ENCODE data around the gene ARRB1. TPM values are rescaled to one million over a fixed set of nuclear protein-coding genes. Genes with fewer than 3 reads are reported as not detected.

The ARRB1 gene
- total RNA-seq, 2 experiments from 2014 or later: 15.7 to 16.6 TPM

DNA sequence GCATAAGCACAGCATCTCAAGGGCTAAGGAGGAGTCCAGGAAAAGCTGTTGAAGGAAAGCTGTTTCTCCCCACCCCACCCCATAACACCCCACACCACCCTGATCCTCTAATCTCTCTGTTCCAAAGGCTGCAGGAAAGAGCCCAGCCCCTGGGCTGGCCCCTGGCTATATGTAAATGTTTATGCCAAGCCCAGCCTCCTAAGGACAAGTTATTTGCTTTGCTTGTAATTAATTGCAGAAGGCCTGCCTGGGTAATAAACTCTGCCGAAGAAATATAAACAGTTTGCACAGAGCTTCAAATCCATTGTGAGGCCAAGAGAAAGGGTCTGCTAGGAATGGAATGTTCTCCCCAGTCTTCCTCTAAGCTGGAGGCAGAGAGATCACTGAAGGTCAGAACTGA is 21.2 kb downstream of the ARRB1 start:
- Mint-ChIP-seq H3K36me3 (ENCODE audit: low read depth) (no peaks in the 10 kb centered on the region), H3K27ac (peak overlapping the region; percentile 74), H3K9me3 (no peaks in the 10 kb centered on the region), H3K4me3 (no peak overlapping the region), H3K27me3 (ENCODE audit: low read depth) (no peaks in the 10 kb centered on the region), H3K4me1 (ENCODE audit: low read depth) (peaks cover 76% of the 10 kb centered on the region)
- CTCF ChIA-PET: interaction anchor here (1.7 to 5.4 kb wide), 4 partner anchors 10 to 54 kb away, joined by 8 to 72 read pairs (median 18); no protein-coding TSS in a partner anchor
- intact Hi-C loops (cut with micrococcal nuclease): loop anchor here (10.0 kb wide), 2 partner anchors 385 to 935 kb away; partner anchors contain the start of genes PGM2L1, SPCS2 and XRRA1
- no peak for DNase-seq

DNA sequence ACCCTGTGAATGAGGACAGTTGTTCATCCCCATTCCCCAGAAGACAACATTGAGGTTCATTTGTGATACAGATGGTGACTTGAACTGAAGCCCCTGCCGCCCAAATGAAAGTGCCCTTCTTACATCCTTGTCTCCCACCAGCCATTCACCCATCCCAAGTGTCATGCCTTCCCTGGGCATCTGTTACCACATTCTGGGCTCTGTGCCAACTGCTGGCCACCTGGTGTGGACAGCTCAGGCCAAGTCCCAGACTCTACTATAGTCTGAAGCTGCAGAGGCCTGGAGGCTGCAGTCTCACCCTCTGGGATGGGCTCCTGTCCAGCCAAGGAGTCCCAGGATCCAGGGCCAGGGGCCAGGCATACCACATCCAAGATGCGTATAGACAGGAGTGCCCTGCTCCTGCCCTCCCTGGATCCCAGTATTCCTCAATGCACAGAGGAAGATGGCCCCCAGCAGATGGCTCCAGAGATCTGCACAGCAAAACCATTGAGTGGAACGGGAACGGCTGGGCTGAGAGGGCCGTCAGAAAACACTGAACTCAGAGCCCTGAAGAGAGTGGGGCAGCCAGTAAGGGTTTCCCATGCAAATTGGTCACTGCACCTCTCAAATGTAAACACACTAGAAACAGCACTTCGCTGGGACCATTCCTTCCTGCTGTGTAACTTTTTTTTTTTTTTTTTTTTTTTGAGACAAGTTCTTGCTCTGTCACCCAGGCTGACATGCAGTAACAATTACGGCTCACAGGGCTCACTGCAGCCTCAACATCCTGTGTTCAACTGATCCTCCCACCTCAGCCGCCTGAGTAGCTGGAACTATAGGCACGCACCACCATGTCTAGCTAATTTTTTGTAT is 22.8 kb downstream of the ARRB1 start:
- Mint-ChIP-seq H3K9me3 (no peaks in the 10 kb centered on the region), H3K27ac (peak overlapping the region; percentile 74), H3K4me3 (peak overlapping the region; percentile 25), H3K36me3 (ENCODE audit: low read depth) (no peaks in the 10 kb centered on the region), H3K4me1 (ENCODE audit: low read depth) (peaks cover 78% of the 10 kb centered on the region), H3K27me3 (ENCODE audit: low read depth) (no peaks in the 10 kb centered on the region)
- CTCF ChIA-PET: interaction anchor here (0.6 to 5.4 kb wide), 10 partner anchors 11 to 877 kb away, joined by 3 to 72 read pairs (median 6); partner anchors contain the start of gene ARRB1
- peak; percentile 85 for DNase-seq
- intact Hi-C loops (cut with micrococcal nuclease): loop anchor here (1.0 kb wide), 3 partner anchors 10 to 56 kb away; no protein-coding TSS in a partner anchor

- H3K27me3 Mint-ChIP-seq (ENCODE audit: low read depth): no peaks in the 10 kb centered on the region
- no peak for DNase-seq
- CTCF ChIA-PET: interaction anchor here (0.7 to 2.3 kb wide), 10 partner anchors 8 to 208 kb away, joined by 3 to 14 read pairs (median 5); no protein-coding TSS in a partner anchor
- peaks cover 1% of the 10 kb centered on the region for H3K36me3 Mint-ChIP-seq (ENCODE audit: low read depth)
- peaks cover 75% of the 10 kb centered on the region for H3K4me1 Mint-ChIP-seq (ENCODE audit: low read depth)
- H3K27ac Mint-ChIP-seq: peak overlapping the region; percentile 82
- intact Hi-C loops (cut with micrococcal nuclease): loop anchor here (1.0 kb wide), 2 partner anchors 46 to 206 kb away; no protein-coding TSS in a partner anchor
- no peaks in the 10 kb centered on the region for H3K9me3 Mint-ChIP-seq
- peak overlapping the region; percentile 38 for H3K4me3 Mint-ChIP-seq
These were observed 25.0 kb downstream of the ARRB1 start for GRCh38 chr11:75326439-75326810.

DNA sequence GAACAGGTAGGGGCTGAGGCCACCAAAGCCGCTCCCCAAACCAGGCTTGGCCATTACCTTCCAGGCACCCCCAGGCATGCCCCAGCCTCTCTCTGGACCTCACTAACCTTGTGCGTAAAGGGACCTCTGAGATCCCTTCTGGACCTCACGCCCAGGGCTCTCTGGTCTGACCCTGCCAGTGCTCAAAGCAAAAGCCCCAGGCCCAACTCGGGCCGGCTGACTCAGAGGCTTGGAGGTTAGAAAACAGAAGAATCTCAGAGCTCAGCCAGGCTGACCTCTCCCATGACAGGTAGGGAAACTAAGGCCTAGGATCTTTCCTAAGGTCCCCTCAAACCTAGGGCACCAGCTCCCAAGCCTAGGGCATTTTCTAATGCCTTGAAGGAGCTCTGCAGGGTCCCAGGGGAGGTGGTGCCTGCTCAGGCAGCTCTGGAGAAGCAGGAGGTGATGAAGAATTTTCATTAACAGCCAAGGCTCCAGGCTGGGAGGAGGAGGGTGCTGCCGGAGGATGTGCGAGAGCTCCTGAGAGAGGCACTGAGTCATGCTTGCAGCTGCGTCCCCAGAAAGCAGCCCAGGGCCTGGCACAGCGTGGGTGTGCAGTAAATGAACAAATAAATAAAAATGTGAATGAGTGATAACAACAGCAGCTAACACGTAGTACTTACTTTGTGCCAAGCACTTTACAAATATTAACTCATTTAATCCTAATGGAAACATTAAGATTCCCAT is 25.6 kb downstream of the ARRB1 start:
- CTCF ChIA-PET: interaction anchor here (0.7 to 2.3 kb wide), 10 partner anchors 9 to 208 kb away, joined by 3 to 14 read pairs (median 5); no protein-coding TSS in a partner anchor
- Mint-ChIP-seq H3K9me3 (no peaks in the 10 kb centered on the region), H3K27ac (peak overlapping the region; percentile 82), H3K27me3 (ENCODE audit: low read depth) (no peaks in the 10 kb centered on the region), H3K36me3 (ENCODE audit: low read depth) (peaks cover 1% of the 10 kb centered on the region), H3K4me3 (peak overlapping the region; percentile 29), H3K4me1 (ENCODE audit: low read depth) (peaks cover 73% of the 10 kb centered on the region)
- intact Hi-C loops (cut with micrococcal nuclease): loop anchor here (1.0 kb wide), 2 partner anchors 46 to 206 kb away; no protein-coding TSS in a partner anchor
- DNase-seq: peak; percentile 86

- peaks cover 66% of the 10 kb centered on the region for H3K4me1 Mint-ChIP-seq (ENCODE audit: low read depth)
- CTCF ChIA-PET: interaction anchor here (1.3 to 2.0 kb wide), 3 partner anchors 45 to 60 kb away, joined by 4 to 11 read pairs (median 8); no protein-coding TSS in a partner anchor
- DNase-seq: no peak
- H3K4me3 Mint-ChIP-seq: no peak overlapping the region
- intact Hi-C loops (cut with micrococcal nuclease): no loop called here
- peaks cover 1% of the 10 kb centered on the region for H3K36me3 Mint-ChIP-seq (ENCODE audit: low read depth)
- no peak overlapping the region for H3K27ac Mint-ChIP-seq
- H3K9me3 Mint-ChIP-seq: no peaks in the 10 kb centered on the region
- H3K27me3 Mint-ChIP-seq (ENCODE audit: low read depth): no peaks in the 10 kb centered on the region
These were observed 26.7 kb downstream of the ARRB1 start for GRCh38 chr11:75324740-75325139.

DNA sequence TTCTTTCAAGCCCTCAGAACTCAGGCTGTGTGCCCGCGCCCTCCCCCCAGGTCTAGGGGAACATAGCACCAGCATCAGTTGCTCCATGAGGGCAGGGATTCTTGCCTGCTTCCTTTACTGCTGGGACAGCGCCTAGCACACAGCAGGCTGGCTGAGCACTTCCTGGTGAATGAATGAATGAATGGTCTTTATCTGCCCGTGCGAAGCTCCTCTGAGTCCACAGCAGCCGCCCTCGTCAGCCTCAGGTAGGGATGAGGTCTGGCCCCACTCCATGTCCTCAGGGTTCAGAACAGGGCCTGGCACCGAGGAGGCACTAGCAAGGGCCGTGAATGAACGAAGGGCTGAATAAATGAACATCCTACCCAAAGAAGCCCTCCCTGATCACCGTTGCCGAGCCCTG is 27.3 kb downstream of the ARRB1 start:
- Mint-ChIP-seq H3K4me3 (no peak overlapping the region), H3K27ac (peak overlapping the region; percentile 62), H3K4me1 (ENCODE audit: low read depth) (peaks cover 61% of the 10 kb centered on the region), H3K36me3 (ENCODE audit: low read depth) (peaks cover 1% of the 10 kb centered on the region), H3K9me3 (no peaks in the 10 kb centered on the region), H3K27me3 (ENCODE audit: low read depth) (no peaks in the 10 kb centered on the region)
- intact Hi-C loops (cut with micrococcal nuclease): no loop called here
- no peak for DNase-seq
- CTCF ChIA-PET: interaction anchor here (1.1 to 1.3 kb wide), 3 partner anchors 44 to 64 kb away, joined by 4 read pairs; no protein-coding TSS in a partner anchor

DNA sequence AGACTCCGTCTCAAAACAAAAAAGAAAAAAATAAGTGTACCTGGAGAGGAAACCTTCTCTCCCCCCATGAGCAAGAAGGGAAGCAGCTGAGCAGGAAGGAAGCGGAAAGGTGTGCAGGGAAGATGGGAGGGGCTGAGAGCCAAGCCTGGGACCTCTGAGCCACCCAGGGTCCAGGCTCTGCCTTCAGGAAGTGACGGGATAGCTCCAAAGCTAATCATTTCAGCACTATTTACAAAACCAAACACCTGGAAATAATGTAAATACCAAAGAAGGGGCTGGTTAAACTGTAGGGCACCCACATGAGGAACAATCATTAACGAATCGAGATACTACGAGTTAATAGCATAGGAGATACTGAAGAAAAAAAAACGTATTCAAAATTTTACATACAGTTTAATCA is 27.9 kb downstream of the ARRB1 start:
- CTCF ChIA-PET: interaction anchor here (1.0 to 1.3 kb wide), 4 partner anchors 16 to 64 kb away, joined by 3 to 4 read pairs (median 4); no protein-coding TSS in a partner anchor

GRCh38 chr11:75320643-75321042 is 30.8 kb downstream of the ARRB1 start:
- CTCF ChIA-PET: no interaction called here
- H3K4me3 Mint-ChIP-seq: no peak overlapping the region
- H3K4me1 Mint-ChIP-seq (ENCODE audit: low read depth): peaks cover 42% of the 10 kb centered on the region
- no peak overlapping the region for H3K27ac Mint-ChIP-seq
- no peaks in the 10 kb centered on the region for H3K9me3 Mint-ChIP-seq
- H3K36me3 Mint-ChIP-seq (ENCODE audit: low read depth): peaks cover 1% of the 10 kb centered on the region
- no peaks in the 10 kb centered on the region for H3K27me3 Mint-ChIP-seq (ENCODE audit: low read depth)
- intact Hi-C loops (cut with micrococcal nuclease): no loop called here
- DNase-seq: no peak

More for the DNA sequence above, 27.9 kb downstream of the ARRB1 start:
- Mint-ChIP-seq H3K27me3 (ENCODE audit: low read depth) (no peaks in the 10 kb centered on the region), H3K27ac (peak overlapping the region; percentile 62), H3K4me1 (ENCODE audit: low read depth) (peaks cover 55% of the 10 kb centered on the region), H3K36me3 (ENCODE audit: low read depth) (peaks cover 1% of the 10 kb centered on the region), H3K4me3 (no peak overlapping the region), H3K9me3 (no peaks in the 10 kb centered on the region)
- intact Hi-C loops (cut with micrococcal nuclease): no loop called here
- peak; percentile 33 for DNase-seq

GRCh38 chr11:75320046-75320618 is 31.3 kb downstream of the ARRB1 start:
- DNase-seq: no peak
- Mint-ChIP-seq H3K36me3 (ENCODE audit: low read depth) (peaks cover 1% of the 10 kb centered on the region), H3K4me3 (no peak overlapping the region), H3K9me3 (no peaks in the 10 kb centered on the region), H3K27ac (no peak overlapping the region), H3K4me1 (ENCODE audit: low read depth) (peaks cover 44% of the 10 kb centered on the region), H3K27me3 (ENCODE audit: low read depth) (no peaks in the 10 kb centered on the region)
- intact Hi-C loops (cut with micrococcal nuclease): no loop called here
- CTCF ChIA-PET: no interaction called here

DNA sequence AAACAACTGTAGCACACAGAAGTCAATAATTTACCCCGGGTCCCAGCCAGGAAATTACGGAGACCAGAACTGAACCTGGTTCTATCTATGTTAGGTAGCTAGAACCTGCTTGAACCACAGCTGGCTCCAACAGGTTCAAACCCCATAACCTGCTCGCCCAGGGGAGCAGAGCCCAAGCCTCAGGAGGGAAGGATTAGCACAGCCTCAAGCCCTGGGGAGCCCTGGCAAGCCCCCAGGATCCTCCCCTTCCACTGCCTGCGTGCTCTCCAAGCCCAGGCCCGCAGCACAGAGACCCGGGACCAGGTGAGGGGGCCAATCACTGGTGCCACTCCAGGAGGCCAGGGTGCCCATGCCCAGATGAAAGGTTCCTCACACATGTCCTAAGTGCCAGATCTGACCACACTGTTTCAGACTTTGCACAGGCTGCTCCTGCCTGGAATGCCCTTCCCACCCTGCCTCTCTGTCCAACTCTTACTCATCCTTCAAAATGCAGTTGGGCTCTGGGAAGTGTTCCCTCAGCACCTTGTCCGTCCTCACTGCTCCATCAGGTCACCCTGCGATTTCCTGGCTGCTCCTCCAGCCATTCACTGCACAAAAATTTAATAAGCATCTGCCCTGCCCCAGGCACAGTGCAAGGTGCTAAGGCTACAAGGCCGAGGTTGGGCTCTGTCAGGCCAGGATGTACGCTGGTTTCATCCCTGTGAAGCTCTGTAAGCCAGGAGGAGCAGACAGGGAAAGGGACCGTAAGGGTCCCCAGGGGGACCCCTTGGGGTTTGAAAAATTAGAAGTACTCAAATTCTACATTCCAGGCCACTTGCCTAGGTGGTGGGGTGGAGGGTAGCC is 32.2 kb downstream of the ARRB1 start:
- intact Hi-C loops (cut with micrococcal nuclease): no loop called here
- CTCF ChIA-PET: no interaction called here
- no peak for DNase-seq
- H3K27ac Mint-ChIP-seq: no peak overlapping the region
- H3K36me3 Mint-ChIP-seq (ENCODE audit: low read depth): peaks cover 1% of the 10 kb centered on the region
- H3K9me3 Mint-ChIP-seq: no peaks in the 10 kb centered on the region
- no peak overlapping the region for H3K4me3 Mint-ChIP-seq
- peaks cover 38% of the 10 kb centered on the region for H3K4me1 Mint-ChIP-seq (ENCODE audit: low read depth)
- no peaks in the 10 kb centered on the region for H3K27me3 Mint-ChIP-seq (ENCODE audit: low read depth)

- intact Hi-C loops (cut with micrococcal nuclease): no loop called here
- no peak overlapping the region for H3K27ac Mint-ChIP-seq
These were observed 33.9 kb downstream of the ARRB1 start for GRCh38 chr11:75317446-75318122.

More at GRCh38 chr11:75317446-75318122, 33.9 kb downstream of the ARRB1 start:
- H3K9me3 Mint-ChIP-seq: no peaks in the 10 kb centered on the region
- peaks cover 23% of the 10 kb centered on the region for H3K4me1 Mint-ChIP-seq (ENCODE audit: low read depth)
- H3K36me3 Mint-ChIP-seq (ENCODE audit: low read depth): peaks cover 1% of the 10 kb centered on the region
- CTCF ChIA-PET: interaction anchor here (1.2 kb wide), 1 partner anchor 11 kb away, joined by 3 read pairs; no protein-coding TSS in a partner anchor
- no peaks in the 10 kb centered on the region for H3K27me3 Mint-ChIP-seq (ENCODE audit: low read depth)
- DNase-seq: no peak
- no peak overlapping the region for H3K4me3 Mint-ChIP-seq
